Activated T-cell treated with anti-CD3 and anti-CD28 coated beads, Interleukin-2, amount 50 U/mL, for 24 hours (primary cell): Measurements from ENCODE around the gene CES3.

ENCODE experiments used
- DNase-seq: peaks from one replicate; pipeline ENCODE4 v3.0.0-alpha.2; 2020
- H3K27ac Mint-ChIP-seq: 2 replicates; pipeline ENCODE4 v1.8.0; 2020; ENCODE audit warnings: mild to moderate bottlenecking, mixed read lengths
- H3K27me3 Mint-ChIP-seq: 2 replicates; pipeline ENCODE4 v1.8.0; 2020; ENCODE audit warnings: mixed read lengths
- H3K36me3 Mint-ChIP-seq: 2 replicates; pipeline ENCODE4 v1.8.0; 2020; ENCODE audit warnings: low read depth, mixed read lengths
- H3K4me1 Mint-ChIP-seq: 2 replicates; pipeline ENCODE4 v1.8.0; 2020; ENCODE audit warnings: low read depth, mixed read lengths
- H3K4me3 Mint-ChIP-seq: 2 replicates; pipeline ENCODE4 v1.8.0; 2020; ENCODE audit warnings: mild to moderate bottlenecking, moderate library complexity, mixed read lengths
- H3K9me3 Mint-ChIP-seq: 2 replicates; pipeline ENCODE4 v1.8.0; 2020; ENCODE audit warnings: mixed read lengths

Gene CES3

GRCh38 chr16:67013233-67013822 is 52.3 kb downstream of the CES3 start:
- no peak for DNase-seq
- peaks cover 21% of the 10 kb centered on the region for H3K4me1 Mint-ChIP-seq
- H3K9me3 Mint-ChIP-seq, result no peaks in the 10 kb centered on the region
- peak overlapping the region; percentile 79 for H3K4me3 Mint-ChIP-seq
- peak overlapping the region; percentile 33 for H3K27ac Mint-ChIP-seq
- no peaks in the 10 kb centered on the region for H3K27me3 Mint-ChIP-seq
- H3K36me3 Mint-ChIP-seq, result no peaks in the 10 kb centered on the region

GRCh38 chr16:67013823-67014633 is 53.0 kb downstream of the CES3 start:
- DNase-seq, result peak; percentile 82
- no peaks in the 10 kb centered on the region for H3K9me3 Mint-ChIP-seq
- no peaks in the 10 kb centered on the region for H3K36me3 Mint-ChIP-seq
- peak overlapping the region; percentile 79 for H3K4me3 Mint-ChIP-seq
- H3K27ac Mint-ChIP-seq, result peak overlapping the region; percentile 85
- H3K27me3 Mint-ChIP-seq, result no peaks in the 10 kb centered on the region
- H3K4me1 Mint-ChIP-seq, result peaks cover 21% of the 10 kb centered on the region

GRCh38 chr16:67014634-67015312 is 53.7 kb downstream of the CES3 start:
- Mint-ChIP-seq H3K4me3 (peak overlapping the region; percentile 75), H3K36me3 (no peaks in the 10 kb centered on the region), H3K4me1 (peaks cover 21% of the 10 kb centered on the region), H3K27me3 (no peaks in the 10 kb centered on the region), H3K27ac (peak overlapping the region; percentile 85), H3K9me3 (no peaks in the 10 kb centered on the region)
- no peak for DNase-seq

- H3K36me3 Mint-ChIP-seq, result no peaks in the 10 kb centered on the region
- H3K9me3 Mint-ChIP-seq, result no peaks in the 10 kb centered on the region
- H3K4me3 Mint-ChIP-seq, result no peak overlapping the region
- peaks cover 21% of the 10 kb centered on the region for H3K4me1 Mint-ChIP-seq
- no peaks in the 10 kb centered on the region for H3K27me3 Mint-ChIP-seq
- no peak for DNase-seq
- H3K27ac Mint-ChIP-seq, result no peak overlapping the region
Observed at GRCh38 chr16:67015313-67015731, 54.3 kb downstream of the CES3 start.

DNA sequence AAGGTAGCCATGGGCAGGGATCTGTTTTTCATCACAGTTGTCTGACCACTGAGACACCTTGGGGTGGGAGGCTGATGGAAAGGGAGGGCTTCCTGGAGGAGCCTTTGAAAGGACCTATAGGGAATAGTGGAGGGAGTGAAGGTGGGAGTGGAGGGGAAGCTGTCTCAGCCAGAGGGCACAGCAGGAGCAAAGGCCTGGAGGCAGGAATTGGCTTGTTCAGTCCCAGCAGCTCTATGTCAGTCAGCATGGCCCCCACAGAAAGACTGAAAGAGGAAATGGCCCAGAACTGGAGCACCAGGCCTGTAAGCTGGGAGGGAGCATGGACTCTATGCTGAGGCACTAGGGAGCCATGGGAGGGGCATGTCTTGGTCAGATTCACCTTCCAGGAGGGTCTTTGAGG is 55.1 kb downstream of the CES3 start:
- no peak for DNase-seq
- H3K36me3 Mint-ChIP-seq, result no peaks in the 10 kb centered on the region
- H3K27ac Mint-ChIP-seq, result peak overlapping the region; percentile 16
- H3K27me3 Mint-ChIP-seq, result no peaks in the 10 kb centered on the region
- no peak overlapping the region for H3K4me3 Mint-ChIP-seq
- no peaks in the 10 kb centered on the region for H3K9me3 Mint-ChIP-seq
- peaks cover 21% of the 10 kb centered on the region for H3K4me1 Mint-ChIP-seq

DNA sequence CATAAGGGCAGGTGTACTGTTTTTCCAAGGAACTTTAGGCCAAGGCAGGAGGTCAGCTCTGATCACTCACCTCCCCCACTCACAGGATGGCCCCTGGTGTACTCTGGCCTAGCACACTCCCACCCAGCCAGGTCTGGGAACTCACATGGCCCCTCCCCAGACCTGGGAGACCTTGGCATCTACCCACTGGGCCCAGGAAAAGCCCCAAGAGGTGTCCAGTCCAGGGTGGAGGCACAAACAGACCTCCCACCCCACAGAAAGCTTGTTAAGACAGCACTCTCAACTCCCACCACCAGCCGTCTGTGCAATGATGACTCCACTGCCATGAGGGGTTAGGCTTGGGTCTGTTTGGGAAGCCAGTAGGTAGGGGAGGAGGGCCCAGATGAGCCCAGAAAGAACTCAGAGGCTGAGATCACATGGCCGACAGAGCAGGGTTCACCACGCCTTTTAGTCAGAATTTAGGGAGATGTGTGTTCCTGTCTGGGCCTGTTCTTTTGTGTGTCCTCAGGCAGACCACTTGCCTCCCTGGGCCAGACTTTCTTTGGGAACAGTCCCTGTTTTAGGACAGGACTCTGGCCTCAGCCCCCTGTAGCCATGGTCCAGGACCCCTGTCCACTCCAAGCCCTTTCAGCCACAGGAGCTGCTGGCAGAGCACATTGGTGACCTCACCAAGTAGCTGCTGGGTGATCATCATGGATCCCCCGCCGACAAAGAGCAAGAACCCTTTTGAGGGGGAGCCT is 55.8 kb downstream of the CES3 start:
- no peak overlapping the region for H3K4me3 Mint-ChIP-seq
- H3K9me3 Mint-ChIP-seq, result no peaks in the 10 kb centered on the region
- no peaks in the 10 kb centered on the region for H3K36me3 Mint-ChIP-seq
- no peaks in the 10 kb centered on the region for H3K27me3 Mint-ChIP-seq
- H3K27ac Mint-ChIP-seq, result peak overlapping the region; percentile 16
- DNase-seq, result no peak
- peaks cover 21% of the 10 kb centered on the region for H3K4me1 Mint-ChIP-seq

GRCh38 chr16:67017421-67017750 is 56.3 kb downstream of the CES3 start:
- Mint-ChIP-seq H3K27me3 (no peaks in the 10 kb centered on the region), H3K27ac (no peak overlapping the region), H3K36me3 (no peaks in the 10 kb centered on the region), H3K4me1 (peaks cover 21% of the 10 kb centered on the region), H3K4me3 (no peak overlapping the region), H3K9me3 (no peaks in the 10 kb centered on the region)
- DNase-seq, result no peak

- DNase-seq, result peak; percentile 87
- peaks cover 20% of the 10 kb centered on the region for H3K4me1 Mint-ChIP-seq
- H3K4me3 Mint-ChIP-seq, result no peak overlapping the region
- no peaks in the 10 kb centered on the region for H3K27me3 Mint-ChIP-seq
- no peaks in the 10 kb centered on the region for H3K36me3 Mint-ChIP-seq
- H3K9me3 Mint-ChIP-seq, result no peaks in the 10 kb centered on the region
- H3K27ac Mint-ChIP-seq, result peak overlapping the region; percentile 50
Observed at GRCh38 chr16:67017810-67018488, 56.9 kb downstream of the CES3 start.

GRCh38 chr16:67019171-67019570 is 58.1 kb downstream of the CES3 start:
- DNase-seq, result no peak
- Mint-ChIP-seq H3K27ac (no peak overlapping the region), H3K27me3 (no peaks in the 10 kb centered on the region), H3K9me3 (no peaks in the 10 kb centered on the region), H3K4me3 (no peak overlapping the region), H3K36me3 (no peaks in the 10 kb centered on the region), H3K4me1 (peaks cover 13% of the 10 kb centered on the region)

DNA sequence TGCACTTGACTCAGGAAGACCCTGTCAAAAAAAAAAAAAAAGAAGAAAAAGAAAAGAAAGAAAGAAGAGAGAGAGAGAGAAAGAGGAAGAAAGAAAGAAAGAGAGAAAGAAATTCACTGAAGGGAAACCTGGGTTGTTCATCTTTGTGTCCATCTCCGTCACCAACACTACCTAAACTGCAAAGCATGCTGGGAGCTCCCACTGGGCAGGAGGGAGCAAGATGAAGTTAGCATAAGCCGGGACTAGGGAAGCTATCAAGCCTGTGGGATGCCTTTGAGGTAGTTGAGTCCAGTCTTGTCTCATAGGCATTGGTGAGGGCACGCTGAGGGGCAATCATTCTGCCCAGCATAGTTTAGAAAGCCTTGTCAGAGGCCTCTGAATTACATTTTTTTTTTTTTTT is 60.3 kb downstream of the CES3 start:
- Mint-ChIP-seq H3K9me3 (no peaks in the 10 kb centered on the region), H3K4me1 (peaks cover 10% of the 10 kb centered on the region), H3K36me3 (no peaks in the 10 kb centered on the region), H3K27me3 (no peaks in the 10 kb centered on the region), H3K4me3 (no peak overlapping the region), H3K27ac (no peak overlapping the region)
- no peak for DNase-seq

DNA sequence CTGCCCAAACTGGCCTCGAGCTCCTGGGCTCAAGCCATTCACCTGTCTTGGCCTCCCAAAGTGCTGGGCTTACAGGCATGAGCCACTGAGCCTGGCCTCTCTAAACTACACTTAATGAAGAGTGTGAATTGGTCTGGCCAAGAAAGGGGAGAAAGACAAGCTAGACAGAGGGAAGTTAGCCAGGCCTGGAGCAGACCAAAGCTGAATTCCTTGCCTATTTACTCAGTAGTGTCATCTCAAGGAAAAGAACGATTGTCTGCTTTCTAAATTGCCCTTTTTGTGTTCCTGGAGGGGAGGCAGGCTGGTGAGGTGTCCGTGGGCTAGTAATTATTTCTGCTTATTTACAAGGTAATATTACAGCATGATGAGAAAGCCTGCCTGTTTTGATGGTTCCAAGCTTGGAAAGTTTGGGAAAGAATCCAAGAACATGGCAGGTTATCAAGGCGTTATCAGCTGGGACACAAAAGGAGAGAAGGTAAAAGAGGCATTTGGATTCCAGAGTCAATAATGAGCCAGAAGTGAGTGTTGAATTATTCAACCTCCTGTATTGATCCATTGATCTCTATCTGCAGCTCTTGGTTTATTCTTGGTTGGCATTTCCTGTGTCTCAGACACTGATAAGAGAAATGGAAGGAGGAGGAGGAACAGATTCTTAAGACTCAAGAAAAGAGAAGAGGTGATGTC is 61.6 kb downstream of the CES3 start:
- peak; percentile 3 for DNase-seq
- peaks cover 14% of the 10 kb centered on the region for H3K4me1 Mint-ChIP-seq
- H3K4me3 Mint-ChIP-seq, result no peak overlapping the region
- H3K27ac Mint-ChIP-seq, result no peak overlapping the region
- H3K36me3 Mint-ChIP-seq, result no peaks in the 10 kb centered on the region
- no peaks in the 10 kb centered on the region for H3K9me3 Mint-ChIP-seq
- H3K27me3 Mint-ChIP-seq, result no peaks in the 10 kb centered on the region

GRCh38 chr16:67023689-67024088 is 62.6 kb downstream of the CES3 start:
- peaks cover 18% of the 10 kb centered on the region for H3K4me1 Mint-ChIP-seq
- no peak for DNase-seq
- H3K4me3 Mint-ChIP-seq, result no peak overlapping the region
- H3K27ac Mint-ChIP-seq, result no peak overlapping the region
- H3K9me3 Mint-ChIP-seq, result no peaks in the 10 kb centered on the region
- no peaks in the 10 kb centered on the region for H3K36me3 Mint-ChIP-seq
- no peaks in the 10 kb centered on the region for H3K27me3 Mint-ChIP-seq
